Hindlimb muscle (tissue), 1 donor: Measurements from ENCODE around the gene STRADA. TPM values are rescaled to one million over a fixed set of nuclear protein-coding genes. Genes with fewer than 3 reads are reported as not detected.
"Not testable (repeated sequence)": the region's sequence is repeated elsewhere in the genome, so short reads cannot be mapped to it uniquely, and the experiment has no call there.

Experiments used
- DNase-seq: peaks from one replicate; pipeline ENCODE4 v3.0.0-alpha.2; 2013
- polyA plus RNA-seq: library from polyadenylated mRNA; unstranded; fragments of 120-200 nt; gene quantifications from one replicate; pipeline ENCODE4 v1.2.1, GENCODE V29; 2013; ENCODE audit not compliant: insufficient read length

The STRADA gene
- polyA plus RNA-seq, 1 donor, result 32.5 TPM

- DNase-seq, result no peak
Measured at GRCh38 chr17:63753215-63753614, 11.6 kb upstream of the STRADA start.

- no peak for DNase-seq
Measured at GRCh38 chr17:63752707-63753106, 11.1 kb upstream of the STRADA start.

DNA sequence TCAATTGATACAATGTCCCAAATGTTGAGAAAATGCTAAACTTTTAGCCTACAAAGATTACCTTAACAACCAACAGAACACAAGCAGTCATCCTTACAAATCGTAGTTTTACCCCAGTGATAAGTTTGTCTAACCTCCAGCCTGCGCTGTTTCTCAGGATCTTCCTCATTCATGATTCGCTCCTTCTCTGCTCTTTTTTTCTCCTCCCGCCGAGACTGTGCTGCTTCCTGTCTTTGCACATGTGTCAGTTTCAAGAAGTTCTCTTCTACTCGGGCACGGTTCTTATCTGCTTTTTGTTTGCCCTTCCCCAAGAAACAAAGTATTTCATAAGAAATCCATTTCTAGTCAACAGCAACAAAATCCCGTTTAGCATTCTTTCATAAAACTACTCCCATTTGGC is 10.2 kb upstream of the STRADA start:
- DNase-seq, result no peak

GRCh38 chr17:63741143-63741407 is 524 bp downstream of the STRADA start:
- DNase-seq, result peak; percentile 19

DNA sequence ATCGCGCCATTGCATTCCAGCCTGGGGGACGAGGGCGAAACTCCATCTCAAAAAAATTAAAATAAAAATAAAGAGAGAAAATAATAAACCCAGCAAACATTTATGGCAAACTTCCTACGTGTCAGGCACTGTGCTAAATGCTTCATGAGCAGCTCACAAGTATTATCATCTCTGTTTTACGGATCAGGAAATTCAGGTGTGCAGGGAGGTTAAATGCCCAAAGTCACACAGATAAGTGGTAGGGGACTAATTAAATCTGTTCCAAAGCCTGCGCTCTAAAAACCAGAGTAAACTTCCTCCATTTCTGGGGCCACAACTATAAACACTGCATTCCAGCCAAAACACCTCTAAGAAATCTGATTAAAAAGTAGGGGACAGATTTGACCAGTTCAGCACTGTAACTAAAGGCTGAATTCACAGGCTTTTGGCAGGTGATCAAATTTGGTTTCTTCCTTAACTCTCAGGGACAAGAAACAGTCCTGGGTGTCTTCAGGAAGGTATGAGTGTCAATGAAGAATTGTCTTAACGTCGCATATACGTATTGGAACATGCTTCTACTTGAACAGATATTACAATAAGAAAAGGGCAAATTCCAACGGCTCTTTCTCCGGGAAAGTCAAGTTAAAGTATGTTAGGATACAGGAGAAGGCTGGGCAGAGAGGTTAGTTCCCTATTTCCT is 996 bp downstream of the STRADA start:
- no peak for DNase-seq

- no peak for DNase-seq
Measured at GRCh38 chr17:63735691-63736090, 5.9 kb downstream of the STRADA start.

DNA sequence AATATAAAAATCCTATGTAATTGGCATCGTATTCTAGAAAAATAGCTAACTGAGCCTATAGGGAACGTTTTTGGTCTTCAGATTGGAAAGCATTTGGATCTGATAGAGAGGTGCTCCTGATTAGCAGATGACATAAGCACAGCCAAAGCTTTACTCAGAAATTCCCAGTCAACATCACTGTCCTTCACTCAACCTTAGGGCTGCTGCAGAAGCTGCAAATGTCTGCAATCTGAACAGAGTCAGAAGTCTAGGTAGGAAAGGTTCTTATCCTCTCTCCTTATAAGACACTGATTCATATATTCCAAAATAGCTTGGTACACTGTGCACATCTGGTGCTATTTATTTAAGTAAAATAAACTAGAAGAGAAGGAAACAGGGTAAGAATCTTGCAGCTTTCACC is 19.2 kb downstream of the STRADA start:
- no peak for DNase-seq

- not testable (repeated sequence) for DNase-seq
Measured at GRCh38 chr17:63720194-63720593, 21.4 kb downstream of the STRADA start.

GRCh38 chr17:63718988-63719387 is 22.6 kb downstream of the STRADA start:
- DNase-seq, result no peak

DNA sequence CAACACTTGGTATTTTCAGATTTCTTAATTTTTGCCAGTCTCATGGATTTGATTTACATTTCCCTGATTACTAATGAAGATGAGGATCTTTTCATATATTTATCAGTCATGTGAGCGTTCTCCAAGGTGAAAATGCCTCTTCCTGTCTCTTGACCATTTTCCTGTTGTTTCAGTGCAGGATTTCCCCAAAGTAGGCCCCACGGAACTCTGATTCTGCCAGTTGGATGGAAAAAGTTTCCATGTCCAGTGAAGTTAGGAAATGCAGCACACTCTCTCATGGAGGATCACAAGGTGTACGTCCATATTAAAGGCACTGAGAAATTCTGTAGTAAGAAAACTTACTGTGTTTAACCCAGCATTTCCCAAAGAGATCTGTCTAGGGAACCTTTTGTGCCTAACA is 25.2 kb downstream of the STRADA start:
- DNase-seq, result no peak

DNA sequence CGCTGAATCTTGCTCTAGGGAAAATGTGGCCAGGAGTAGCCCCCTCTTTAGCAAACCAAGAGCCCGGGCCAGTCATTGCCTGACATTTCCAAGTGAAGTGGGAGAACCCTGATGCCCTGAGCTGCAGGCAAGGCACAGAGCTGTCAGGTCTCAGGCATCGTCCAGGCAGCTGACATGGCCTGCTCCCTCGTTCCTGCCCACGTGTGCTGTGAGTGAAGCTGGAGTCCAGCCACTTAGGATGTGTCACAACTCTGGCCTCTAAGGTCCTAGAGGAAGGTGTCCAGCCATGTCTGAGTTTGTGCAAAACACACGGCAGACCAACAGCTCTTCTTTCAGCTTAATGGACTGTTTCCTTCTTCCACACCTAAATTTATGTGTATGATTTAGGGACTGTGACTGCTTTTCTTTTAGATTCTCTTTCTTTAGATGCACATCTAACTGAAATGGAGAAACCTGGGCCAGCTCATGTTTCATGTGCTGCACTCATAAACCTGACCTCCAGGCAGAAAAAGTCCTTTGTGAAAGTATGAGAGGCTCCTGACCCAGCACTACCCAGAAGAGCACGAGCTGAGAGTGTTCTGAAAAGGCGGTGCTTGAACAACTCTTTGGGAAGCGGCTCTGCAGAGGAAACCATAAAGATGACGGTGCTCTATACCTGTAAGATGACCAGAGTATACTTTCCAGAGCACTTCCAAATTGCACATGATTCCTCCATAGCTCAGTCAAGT is 26.9 kb downstream of the STRADA start:
- no peak for DNase-seq

DNA sequence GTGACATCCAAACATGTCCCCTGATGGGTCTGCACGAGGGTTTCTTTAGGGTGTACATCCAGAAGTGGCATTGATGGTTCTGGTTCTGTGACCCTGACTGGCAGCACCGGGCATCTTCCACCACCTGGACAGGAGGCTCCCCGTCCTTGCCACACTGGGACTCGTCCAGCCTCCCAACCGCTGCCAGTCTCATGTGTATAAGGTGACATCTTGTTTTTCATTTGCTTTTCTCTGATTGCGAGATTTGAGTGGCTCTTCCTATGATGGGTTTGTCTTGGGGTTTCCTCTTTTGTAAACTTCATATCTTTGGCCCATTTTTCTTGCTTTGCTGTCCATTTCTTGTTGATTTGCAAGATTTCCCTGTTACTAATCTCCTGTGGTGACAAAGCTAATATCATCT is 32.5 kb downstream of the STRADA start:
- DNase-seq, result no peak

- DNase-seq, result no peak
Measured at GRCh38 chr17:63707151-63707550, 34.4 kb downstream of the STRADA start.

DNA sequence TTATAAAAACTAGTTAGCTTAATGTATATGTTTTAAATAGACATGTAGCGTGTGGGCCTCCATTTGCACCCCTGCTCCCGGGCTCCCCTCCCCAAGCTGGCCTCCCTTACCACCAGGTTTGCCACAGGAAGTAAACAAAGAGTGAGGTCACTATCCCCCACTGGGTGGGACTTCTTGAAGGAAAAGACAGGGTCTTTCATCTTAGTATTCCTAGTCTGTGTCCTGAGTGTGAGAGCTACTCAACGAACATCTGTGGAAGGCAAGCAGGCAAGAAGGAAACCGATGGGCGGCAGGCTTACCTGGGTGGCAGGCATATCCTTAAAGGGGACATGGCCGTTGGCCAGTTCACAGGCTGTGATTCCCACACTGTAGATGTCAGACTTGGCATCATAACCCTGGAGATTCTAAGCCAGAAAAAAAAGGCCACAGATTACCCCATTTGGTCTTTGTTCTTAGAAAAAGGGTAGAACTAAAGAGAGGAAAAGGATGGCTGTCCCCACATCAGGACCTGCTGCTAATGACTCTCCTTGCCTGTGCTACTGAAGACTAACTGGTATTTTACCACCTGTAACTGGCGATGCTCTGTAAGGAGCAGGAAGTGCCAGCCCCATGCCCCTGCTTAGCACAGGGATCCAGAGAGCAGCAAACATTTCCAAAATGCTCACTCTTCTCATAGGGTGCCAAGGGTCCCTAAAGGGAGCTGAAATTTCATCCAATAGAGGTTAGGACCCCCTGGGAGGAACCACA is 35.1 kb downstream of the STRADA start:
- no peak for DNase-seq

- no peak for DNase-seq
Measured at GRCh38 chr17:63705657-63706056, 35.9 kb downstream of the STRADA start.

GRCh38 chr17:63704836-63705235 is 36.8 kb downstream of the STRADA start:
- DNase-seq, result no peak

GRCh38 chr17:63704259-63704576 is 37.4 kb downstream of the STRADA start:
- no peak for DNase-seq

DNA sequence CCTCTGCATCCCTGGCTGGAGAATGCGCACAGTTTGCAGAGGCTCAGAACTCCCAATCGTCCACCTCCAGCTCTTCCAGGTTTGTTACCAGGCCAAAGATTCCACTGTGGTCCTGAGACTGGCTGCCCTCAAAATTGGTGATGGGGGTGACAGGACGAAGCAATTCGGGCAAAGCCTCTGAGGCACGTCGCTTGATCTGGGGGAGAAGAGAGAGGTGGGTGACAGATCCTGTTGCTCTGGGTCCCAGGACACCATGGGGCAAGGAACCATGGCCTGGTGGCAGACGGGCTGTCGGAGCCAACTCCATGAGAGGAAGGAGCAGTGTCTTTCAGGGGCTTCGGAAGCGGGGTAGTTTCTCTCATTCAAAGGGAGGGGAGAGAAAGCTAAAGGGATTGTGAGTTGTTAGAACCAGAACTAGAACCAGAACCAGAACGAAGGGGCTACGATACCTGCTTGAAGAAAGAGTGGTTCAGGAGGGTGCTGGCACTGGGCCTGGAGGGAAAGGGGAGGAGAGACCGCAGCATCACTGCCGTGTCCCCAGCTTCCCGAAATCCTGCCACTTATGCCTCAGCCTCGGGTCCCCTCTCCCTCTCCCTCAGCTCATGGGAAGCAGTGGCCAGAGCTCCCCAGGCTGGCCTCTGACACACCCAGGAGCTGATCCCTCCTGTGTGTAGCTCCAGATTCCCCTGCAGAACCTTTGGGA is 37.9 kb downstream of the STRADA start:
- no peak for DNase-seq

DNA sequence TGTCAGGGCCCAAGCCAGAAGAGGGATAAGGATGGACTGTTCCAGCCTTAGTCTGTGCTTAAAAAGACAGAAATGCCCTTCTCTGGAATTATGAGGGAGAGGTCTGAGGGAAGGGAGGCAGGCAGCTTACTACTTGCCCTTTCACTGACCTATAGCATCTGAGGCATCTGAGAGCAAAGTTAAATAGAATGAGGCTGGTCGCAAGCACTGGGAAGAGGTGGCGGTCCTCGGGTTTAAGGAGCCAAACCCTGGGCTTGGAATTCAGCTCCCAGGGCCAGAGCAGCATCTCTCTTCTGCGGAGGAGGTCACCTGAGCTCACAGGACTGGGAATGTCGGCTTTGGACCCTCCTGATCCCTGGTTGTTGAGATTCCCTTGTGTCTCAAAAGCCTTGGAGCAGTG is 38.6 kb downstream of the STRADA start:
- no peak for DNase-seq

DNA sequence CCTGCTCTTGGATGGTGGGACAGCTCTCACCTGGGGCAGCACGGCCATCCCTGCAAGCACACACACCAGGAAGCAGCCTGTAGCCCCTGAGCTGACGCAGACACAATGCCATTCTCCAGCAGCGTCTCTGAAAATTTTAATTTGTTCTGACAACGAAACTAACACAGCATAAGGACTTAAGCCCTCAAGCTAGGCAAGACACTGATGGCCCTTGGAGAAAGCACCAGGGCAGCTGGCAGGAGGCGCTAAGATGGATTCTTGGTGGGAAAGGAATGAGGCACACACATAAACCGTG is 38.9 kb downstream of the STRADA start:
- DNase-seq, result no peak

- no peak for DNase-seq
Measured at GRCh38 chr17:63701868-63702720, 39.5 kb downstream of the STRADA start.

- no peak for DNase-seq
Measured at GRCh38 chr17:63701456-63701820, 40.2 kb downstream of the STRADA start.
